CD4-positive, alpha-beta T cell treated with Interleukin-21 for 1 hour (primary cell): ENCODE measurements around the gene TBCEL.
"Not testable (repeated sequence)": the region's sequence is repeated elsewhere in the genome, so short reads cannot be mapped to it uniquely, and the experiment has no call there.

ENCODE experiments used
- DNase-seq: peaks from one replicate; pipeline ENCODE4 v3.0.0-alpha.2; 2020

The TBCEL gene

GRCh38 chr11:121029813-121030445 lies 6.0 kb downstream of the TBCEL start:
- DNase-seq = no peak

- no peak for DNase-seq
Observed at GRCh38 chr11:121031167-121031566, 7.3 kb downstream of the TBCEL start.

GRCh38 chr11:121031648-121032047 lies 7.7 kb downstream of the TBCEL start:
- not testable (repeated sequence) for DNase-seq

DNA sequence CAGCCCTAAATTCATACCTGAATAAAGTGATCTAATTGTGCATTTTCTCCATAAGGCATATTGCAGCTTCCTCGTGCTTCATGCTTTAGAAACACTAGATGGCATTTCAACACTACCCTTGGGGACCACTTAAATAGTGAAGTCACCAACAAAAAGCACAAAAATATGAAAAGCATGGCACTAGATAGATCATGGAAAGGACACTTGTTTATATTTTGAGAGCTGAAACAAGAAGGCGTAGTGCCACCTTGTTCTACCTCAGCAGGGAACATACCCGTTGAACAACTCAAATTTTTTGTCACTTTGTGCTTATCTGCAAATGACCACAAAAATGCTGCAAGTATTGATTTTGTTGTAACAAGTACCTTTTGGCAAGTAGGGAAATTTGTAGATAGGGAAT lies 8.6 kb downstream of the TBCEL start:
- DNase-seq = no peak

- DNase-seq = no peak
Observed at GRCh38 chr11:121033635-121034034, 9.7 kb downstream of the TBCEL start.

DNA sequence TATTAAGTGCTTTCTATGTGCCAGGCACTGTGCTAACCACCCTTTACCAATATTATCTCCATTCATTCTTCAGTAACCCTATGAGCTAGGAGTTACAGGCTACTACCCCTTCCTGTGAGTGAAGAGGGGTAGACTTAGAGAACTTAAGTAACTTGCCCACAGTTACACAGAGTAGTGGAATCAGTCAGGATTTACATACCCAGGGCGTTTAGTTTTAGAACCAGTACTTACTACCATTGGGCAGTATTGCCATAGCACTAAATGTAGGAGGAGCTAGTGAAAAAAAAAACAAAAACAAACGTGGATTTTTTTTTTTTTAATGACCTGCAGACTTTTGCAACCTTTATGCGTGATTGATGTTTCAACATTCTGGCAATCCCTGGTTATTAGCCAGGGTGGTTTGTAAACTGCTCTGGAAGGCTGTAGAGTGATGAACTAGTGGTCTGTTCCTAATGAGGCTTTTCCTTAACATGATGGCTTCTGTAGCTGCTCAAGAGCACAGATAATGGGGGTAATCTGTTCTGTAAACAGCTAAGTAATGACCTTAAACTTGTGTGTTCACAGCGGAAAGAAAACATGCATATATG lies 11.4 kb downstream of the TBCEL start:
- DNase-seq = no peak

GRCh38 chr11:121035780-121036179 lies 11.9 kb downstream of the TBCEL start:
- no peak for DNase-seq

DNA sequence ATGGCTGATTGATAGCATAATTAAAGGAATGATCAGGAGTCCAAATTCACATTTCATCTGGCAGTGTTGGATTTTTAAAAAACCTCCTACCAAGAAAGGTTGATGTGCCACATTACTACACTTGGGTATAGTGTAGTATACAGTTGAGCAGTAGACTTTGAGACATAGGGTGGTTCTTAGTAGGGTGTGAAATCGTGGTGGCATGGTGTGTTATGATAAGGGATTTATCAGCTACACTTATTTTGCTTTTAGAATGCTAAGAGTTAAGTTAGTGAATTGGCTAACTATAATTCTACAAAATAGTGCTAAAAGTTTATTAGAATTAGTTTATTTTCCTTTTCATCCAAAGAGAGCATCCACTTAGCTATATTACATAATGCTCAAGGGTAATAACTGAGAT lies 13.1 kb downstream of the TBCEL start:
- DNase-seq = no peak

DNA sequence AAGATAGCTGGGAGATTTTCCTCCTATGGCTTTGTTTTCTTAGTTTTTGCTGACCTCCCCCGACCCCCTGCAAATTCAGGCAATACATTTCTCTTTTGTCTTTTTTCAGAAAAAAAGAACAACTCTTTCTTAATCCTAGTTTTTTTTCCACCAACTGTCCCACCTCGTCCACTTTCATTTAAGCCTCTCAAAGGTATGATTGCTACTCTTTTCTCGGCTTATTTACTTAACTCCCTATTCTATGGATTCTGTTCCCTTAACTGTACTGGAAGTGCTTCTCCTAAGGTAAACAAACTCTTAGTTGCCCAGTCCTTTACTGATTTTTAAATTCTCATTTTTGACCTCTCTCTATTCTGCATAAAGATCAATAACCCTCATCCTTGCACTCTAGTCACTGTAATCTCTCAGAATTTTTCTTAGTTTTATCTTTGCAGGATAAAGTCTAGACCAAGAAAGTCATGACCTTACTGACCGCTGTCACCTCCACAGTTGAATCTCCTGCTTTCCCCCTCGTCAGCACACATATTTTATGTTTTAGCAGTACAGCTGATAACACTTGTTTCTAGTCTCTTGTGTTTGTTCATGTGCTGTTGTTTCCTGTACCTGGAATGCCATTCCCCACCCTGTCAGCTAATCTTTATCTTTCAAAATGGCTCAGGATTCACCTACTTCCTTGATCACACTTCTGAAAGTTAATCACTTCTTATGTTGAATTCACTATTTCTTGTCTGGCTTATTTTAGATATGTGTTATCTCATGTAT lies 14.9 kb downstream of the TBCEL start:
- DNase-seq = no peak

- no peak for DNase-seq
Observed at GRCh38 chr11:121039971-121040613, 16.2 kb downstream of the TBCEL start.

- no peak for DNase-seq
Observed at GRCh38 chr11:121040614-121041002, 16.7 kb downstream of the TBCEL start.

DNA sequence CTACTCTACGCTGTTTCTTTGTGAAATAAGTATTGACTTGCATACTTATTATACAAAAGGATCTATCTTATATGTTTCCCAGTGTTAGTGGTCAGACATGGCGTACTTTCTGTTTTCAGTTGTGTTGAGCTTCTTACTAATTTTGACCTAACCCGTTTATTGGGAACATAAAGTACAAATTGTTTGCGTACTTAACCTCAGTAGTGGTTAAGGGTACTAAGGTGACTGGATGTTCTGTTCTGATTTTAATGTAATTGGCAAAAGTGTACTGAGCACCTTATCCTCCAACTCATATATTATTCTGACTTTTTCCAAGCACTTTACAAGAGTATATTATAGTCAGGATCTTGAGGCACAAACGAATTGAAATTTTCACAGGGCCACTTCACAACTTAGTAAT lies 17.2 kb downstream of the TBCEL start:
- DNase-seq = no peak

DNA sequence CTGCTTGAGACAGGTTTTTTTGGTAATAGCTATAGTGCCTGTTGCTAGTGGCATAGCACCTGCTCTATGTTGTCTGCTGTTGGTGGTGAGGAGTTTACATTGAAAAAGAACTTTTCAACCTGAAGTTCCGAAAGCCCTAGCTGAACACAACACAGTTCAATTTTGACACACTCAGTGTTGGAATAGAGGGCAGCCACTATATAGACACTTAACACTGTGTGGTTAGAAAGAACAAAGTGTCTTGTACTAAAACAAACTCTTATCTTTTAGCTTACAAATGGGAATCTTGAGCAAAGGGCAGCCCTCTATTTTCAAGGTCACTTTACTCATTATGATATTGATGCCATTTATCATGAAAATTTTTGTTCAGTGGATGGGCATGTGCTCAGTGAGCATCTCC lies 18.4 kb downstream of the TBCEL start:
- DNase-seq = no peak

- DNase-seq = no peak
Observed at GRCh38 chr11:121047926-121048325, 24.0 kb downstream of the TBCEL start.

DNA sequence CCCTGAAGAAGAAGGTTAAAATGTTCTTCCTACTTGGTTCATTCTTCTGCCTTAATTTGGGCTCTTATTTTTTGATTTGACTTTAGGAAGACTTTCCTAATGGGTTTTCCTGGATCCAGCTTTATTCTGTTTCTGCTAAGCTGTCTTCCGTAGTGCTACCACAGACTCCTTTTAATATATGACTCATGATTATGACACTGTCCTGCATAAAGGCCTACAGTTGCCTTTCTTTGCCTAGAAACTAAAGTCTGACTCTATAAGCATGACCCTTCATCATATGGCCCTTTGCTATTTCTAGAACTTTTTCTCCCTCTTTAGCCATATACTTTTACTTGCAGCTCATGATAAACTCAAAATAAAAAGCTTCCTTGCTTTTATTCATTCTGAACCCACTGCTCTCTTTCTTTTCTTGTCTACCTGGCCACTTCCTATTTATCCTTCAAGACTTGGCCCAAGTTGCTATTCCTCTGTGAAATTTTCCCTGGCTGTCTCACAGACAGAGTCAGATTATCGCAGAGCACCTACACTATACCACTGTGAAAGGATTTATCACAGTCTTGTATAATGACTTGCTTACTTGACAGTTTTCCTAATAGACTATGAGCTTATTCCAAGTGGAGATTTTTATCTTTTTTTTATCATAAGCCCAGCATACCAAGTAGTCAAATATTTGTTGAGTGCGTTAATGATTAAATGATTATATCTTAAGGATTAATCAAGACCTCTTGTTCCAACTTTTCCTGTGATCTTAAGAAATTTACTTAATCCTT lies 24.7 kb downstream of the TBCEL start:
- no peak for DNase-seq

- no peak for DNase-seq
Observed at GRCh38 chr11:121053244-121053643, 29.3 kb downstream of the TBCEL start.

DNA sequence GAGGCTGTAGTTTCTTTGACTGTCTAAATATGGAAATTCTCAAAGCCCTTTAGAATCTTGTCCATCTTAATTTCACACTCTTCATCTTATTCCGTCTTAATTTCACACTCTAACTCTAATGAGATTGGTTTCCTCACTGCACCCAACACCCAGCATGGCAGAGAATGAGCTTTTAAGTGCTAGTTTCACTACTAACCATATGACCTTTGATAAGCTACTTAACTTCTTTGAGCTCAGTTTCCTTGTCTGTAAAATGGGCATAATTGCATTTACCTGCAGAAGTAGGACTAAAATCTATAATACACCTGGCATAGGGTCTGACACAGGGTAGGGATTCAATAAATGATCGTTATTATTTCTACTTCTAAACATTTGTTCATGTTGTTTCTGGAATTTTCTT lies 30.4 kb downstream of the TBCEL start:
- DNase-seq = no peak

GRCh38 chr11:121055076-121055475 lies 31.2 kb downstream of the TBCEL start:
- DNase-seq = no peak

GRCh38 chr11:121057922-121058321 lies 34.0 kb downstream of the TBCEL start:
- DNase-seq = no peak

GRCh38 chr11:121058941-121059340 lies 35.0 kb downstream of the TBCEL start:
- DNase-seq = no peak

DNA sequence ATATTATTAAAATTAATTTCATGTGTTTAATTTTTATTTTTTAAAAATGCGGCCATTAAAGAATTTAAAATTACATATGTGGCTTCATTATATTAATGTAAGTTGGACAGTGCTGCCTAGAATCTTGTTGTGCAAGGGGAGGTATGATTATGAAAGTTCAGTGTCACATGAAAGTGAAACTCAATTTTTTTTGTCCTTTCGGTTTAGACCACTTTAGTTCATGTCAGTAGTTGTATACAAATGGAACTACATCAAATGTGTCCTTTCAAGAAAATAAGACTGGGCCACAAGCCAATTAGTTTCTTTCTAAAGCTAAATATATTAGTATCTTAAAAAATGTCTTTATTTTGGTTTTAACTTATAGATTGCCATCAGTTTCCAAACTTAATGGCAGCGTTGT lies 35.7 kb downstream of the TBCEL start:
- no peak for DNase-seq

GRCh38 chr11:121063728-121064127 lies 39.8 kb downstream of the TBCEL start:
- no peak for DNase-seq

DNA sequence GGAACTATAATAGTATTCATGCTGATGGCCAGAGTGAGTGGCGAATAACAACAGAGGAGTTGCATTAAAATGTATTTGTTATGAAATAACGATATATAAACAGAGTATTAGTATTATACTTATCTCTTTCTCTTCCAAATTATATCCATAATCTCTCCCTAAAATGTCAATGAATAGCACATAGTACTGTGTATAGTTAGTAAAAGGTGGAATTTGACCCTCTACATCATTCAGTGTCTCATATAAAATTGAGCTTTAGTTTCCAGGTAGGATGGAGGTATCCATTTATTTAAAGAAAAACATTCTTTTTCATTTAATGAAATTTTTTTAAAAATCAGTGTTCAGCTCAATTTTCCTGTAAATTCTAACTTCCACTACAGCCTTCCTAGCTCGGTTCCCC lies 42.7 kb downstream of the TBCEL start:
- DNase-seq = no peak
